Left lung (tissue), 10 donors: ENCODE data around the gene IL15. TPM values are rescaled to one million over a fixed set of nuclear protein-coding genes. Genes with fewer than 3 reads are reported as not detected.

ENCODE experiments used
- ATAC-seq: fragments of 200-7000 bp; cut with Tn5 transposase; one replicate; pipeline ENCODE4 v1.9.1; 2020; ENCODE audit warnings: moderate library complexity
- DNase-seq, 4 donors: peaks; one replicate each; pipeline ENCODE4 v3.0.0-alpha.2; 2013 to 2020
- H3K27ac ChIP-seq, 2 donors: fragments of 200-600 bp; sonication (generic) in 1 of 2; one replicate each; pipeline versions ENCODE4 v1.5.0 to v1.8.0; 2020 to 2021
- H3K27me3 ChIP-seq, 2 donors: fragments of 200-600 bp; sonication (generic) in 1 of 2; one replicate each; pipeline versions ENCODE4 v1.5.0 to v1.8.0; 2020 to 2021
- H3K36me3 ChIP-seq, 2 donors: fragments of 200-600 bp; sonication (generic) in 1 of 2; one replicate each; pipeline versions ENCODE4 v1.5.0 to v1.8.0; 2020 to 2021
- H3K4me1 ChIP-seq, 2 donors: fragments of 200-600 bp; one replicate each; pipeline ENCODE4 v1.8.0; 2021
- H3K4me3 ChIP-seq, 2 donors: fragments of 200-600 bp; sonication (generic) in 1 of 2; one replicate each; pipeline versions ENCODE4 v1.5.0 to v1.8.0; 2020 to 2021; ENCODE audit warnings: mild to moderate bottlenecking in 1 of 2
- H3K9me3 ChIP-seq, 2 donors: fragments of 200-600 bp; sonication (generic) in 1 of 2; one replicate each; pipeline versions ENCODE4 v1.5.0 to v1.8.0; 2020 to 2021
- CTCF ChIP-seq, 2 donors: fragments of 200-600 bp; sonication (generic) in 1 of 2; IDR thresholded peaks; one replicate each; pipeline versions ENCODE4 v1.5.0 to v1.8.0; 2021; ENCODE audit warnings: antibody characterized with exemption in 2 of 2
- intact Hi-C, 2 donors: fragments of 100-400 bp; cut with DNase I; formaldehyde crosslinking; loops; one replicate each; pipeline versions ENCODE4 v1.11.2 to v1.14.2; 2022
- polyA plus RNA-seq, 6 donors: library from polyadenylated mRNA; unstranded; fragments of 120-200 nt; gene quantifications; one replicate each; pipeline ENCODE4 v1.2.1, GENCODE V29; 2013; ENCODE audit not compliant: insufficient read length in 6 of 6
- total RNA-seq, 2 donors: library from RNA; stranded (reverse); fragmentation: NEBNext Ultra II Directional; extraction: Animal tissue kit (Norgen Biotek cat#: 25700); gene quantifications; one replicate each; pipeline ENCODE4 v1.2.1, GENCODE V29; 2021
- donor health status: DM: no; HTN: yes; CAD: no.
- donor health status: DM: no; HTN: no; CAD: no.

The IL15 gene
- total and polyA plus RNA-seq, 8 donors: 0.74 to 6.4 (median 1.3) TPM

GRCh38 chr4:141656031-141656430, 19.6 kb downstream of the IL15 start:
- ATAC-seq: no peak
- DNase-seq: no peak
- H3K27me3 ChIP-seq: no peaks in the 10 kb centered on the region
- H3K4me1 ChIP-seq: peaks cover 0 to 19% of the 10 kb centered on the region in 2 donors
- H3K27ac ChIP-seq: no peak overlapping the region
- H3K4me3 ChIP-seq: no peak overlapping the region
- intact Hi-C loops: no loop called here
- H3K9me3 ChIP-seq: no peaks in the 10 kb centered on the region
- H3K36me3 ChIP-seq: no peaks in the 10 kb centered on the region
- no peak for TF ChIP-seq CTCF (IDR thresholded peaks at IDR 0.05)

GRCh38 chr4:141657550-141658250, 21.3 kb downstream of the IL15 start:
- Histone ChIP-seq H3K4me1 (peaks cover 0 to 19% of the 10 kb centered on the region in 2 donors), H3K27me3 (no peaks in the 10 kb centered on the region), H3K27ac (no peak overlapping the region), H3K9me3 (no peaks in the 10 kb centered on the region), H3K4me3 (no peak overlapping the region), H3K36me3 (no peaks in the 10 kb centered on the region)
- intact Hi-C loops: no loop called here
- ATAC-seq (no peak), DNase-seq (no peak)
- TF ChIP-seq CTCF (IDR thresholded peaks at IDR 0.05): no peak

- intact Hi-C loops: no loop called here
- DNase-seq: no peak
- no peaks in the 10 kb centered on the region for H3K36me3 ChIP-seq
- H3K27me3 ChIP-seq: no peaks in the 10 kb centered on the region
- H3K9me3 ChIP-seq: no peaks in the 10 kb centered on the region
- H3K4me1 ChIP-seq: peaks cover 0 to 19% of the 10 kb centered on the region in 2 donors
- H3K27ac ChIP-seq: no peak overlapping the region
- TF ChIP-seq CTCF (IDR thresholded peaks at IDR 0.05): no peak
- ATAC-seq: no peak
- H3K4me3 ChIP-seq: no peak overlapping the region
These were observed 21.9 kb downstream of the IL15 start for GRCh38 chr4:141658309-141658708.

GRCh38 chr4:141659539-141659938, 23.2 kb downstream of the IL15 start:
- Histone ChIP-seq H3K4me3 (no peak overlapping the region), H3K27ac (no peak overlapping the region), H3K27me3 (no peaks in the 10 kb centered on the region), H3K9me3 (no peaks in the 10 kb centered on the region), H3K4me1 (peaks cover 0 to 9% of the 10 kb centered on the region in 2 donors), H3K36me3 (no peaks in the 10 kb centered on the region)
- no peak for DNase-seq
- no peak for TF ChIP-seq CTCF (IDR thresholded peaks at IDR 0.05)
- intact Hi-C loops: no loop called here
- ATAC-seq: no peak

- H3K4me1 ChIP-seq: peaks cover 0 to 3% of the 10 kb centered on the region in 2 donors
- DNase-seq (no peak), ATAC-seq (no peak)
- no peaks in the 10 kb centered on the region for H3K36me3 ChIP-seq
- no peaks in the 10 kb centered on the region for H3K27me3 ChIP-seq
- TF ChIP-seq CTCF (IDR thresholded peaks at IDR 0.05): no peak
- H3K4me3 ChIP-seq: no peak overlapping the region
- intact Hi-C loops: no loop called here
- no peaks in the 10 kb centered on the region for H3K9me3 ChIP-seq
- H3K27ac ChIP-seq: no peak overlapping the region
These were observed 24.5 kb downstream of the IL15 start for GRCh38 chr4:141660880-141661279.
